Raji (cell line): ENCODE data around the gene HTATSF1.

Experiments used
- POLR2A ChIP-seq: IDR thresholded peaks from 2 replicates; pipeline ENCODE4 v1.6.1; 2011; ENCODE audit warnings: low read depth, low read length, control low read depth; ENCODE audit not compliant: insufficient read depth

Gene HTATSF1

DNA sequence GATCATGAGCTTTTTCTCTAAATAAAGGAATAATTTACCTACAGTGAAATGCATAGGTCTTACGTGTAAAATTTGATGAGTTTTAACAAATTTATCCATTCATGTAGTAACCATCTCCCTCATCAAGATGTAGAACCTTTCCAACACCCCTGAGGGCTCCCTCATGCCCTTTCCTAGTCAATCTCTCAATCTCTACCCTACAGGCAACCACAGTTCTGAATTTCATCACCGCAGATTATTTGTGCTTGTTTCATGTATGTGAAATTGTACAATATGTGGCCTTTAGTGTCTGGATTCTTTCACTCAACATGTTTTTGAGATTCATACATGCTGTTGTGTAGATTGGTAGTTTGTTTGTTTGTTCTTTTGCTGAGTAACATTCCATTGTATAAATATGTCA, 36.7 kb downstream of the HTATSF1 start:
- TF ChIP-seq POLR2A: no peak

- no peak for TF ChIP-seq POLR2A
Measured at GRCh38 chrX:136538811-136539210, 41.4 kb downstream of the HTATSF1 start.

DNA sequence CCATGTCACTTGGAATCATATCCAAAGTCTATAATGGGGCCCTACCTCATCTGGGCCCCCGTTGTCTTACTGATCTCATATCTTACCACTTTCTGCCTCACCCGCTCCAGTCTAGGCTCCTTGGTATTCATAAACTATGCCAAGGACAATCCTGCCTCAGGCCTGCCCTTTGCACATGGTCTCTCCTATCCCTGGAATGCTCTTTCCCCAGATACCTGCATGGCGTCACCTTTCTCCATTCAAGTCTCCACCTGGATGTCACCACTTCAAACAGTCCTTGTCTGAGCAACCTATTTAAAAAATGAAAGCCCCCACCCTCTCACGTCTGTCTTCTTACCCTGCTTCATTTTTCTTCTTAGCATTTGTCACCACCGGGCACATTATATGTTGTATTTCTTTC, 42.8 kb downstream of the HTATSF1 start:
- no peak for TF ChIP-seq POLR2A

DNA sequence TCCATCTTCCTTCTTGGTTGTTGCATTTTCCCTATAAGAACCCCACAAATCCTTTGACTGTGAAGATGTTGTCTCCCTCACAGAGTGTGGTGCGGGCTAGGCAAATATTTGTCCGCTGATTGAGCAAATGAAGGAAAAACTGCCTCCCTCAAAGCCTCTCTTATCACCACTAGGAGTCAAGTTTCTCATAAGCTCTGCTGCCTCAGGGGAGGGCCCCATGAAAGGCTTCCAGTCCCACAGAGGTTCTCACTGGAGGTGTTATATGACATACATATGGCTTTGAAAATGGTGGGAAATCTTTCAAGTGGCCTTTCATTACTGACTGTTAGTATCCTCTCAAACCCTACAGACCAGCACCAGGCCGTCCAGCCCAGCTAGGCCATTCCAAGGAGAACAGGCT, 43.9 kb downstream of the HTATSF1 start:
- TF ChIP-seq POLR2A: no peak

- no peak for TF ChIP-seq POLR2A
Measured at GRCh38 chrX:136542281-136542680, 44.9 kb downstream of the HTATSF1 start.

DNA sequence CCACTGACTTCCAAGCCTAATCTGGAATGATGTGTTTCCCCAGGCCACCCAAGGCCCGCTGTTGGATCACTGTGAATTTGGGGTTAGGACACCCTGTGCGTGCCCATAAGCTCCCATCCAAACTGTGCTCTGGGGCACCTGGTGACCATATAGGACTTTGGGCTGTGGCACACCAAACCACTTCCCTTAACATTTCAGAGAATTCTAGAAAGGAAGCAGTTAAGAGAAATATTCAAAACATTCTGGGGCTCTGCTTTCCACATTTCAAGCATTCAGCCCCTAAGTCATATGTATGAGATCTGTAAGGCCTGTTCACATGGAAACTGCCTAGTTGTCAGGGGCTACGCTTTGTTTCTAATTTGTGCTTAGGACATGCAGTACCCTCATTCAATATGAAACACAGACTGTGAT, 49.0 kb downstream of the HTATSF1 start:
- TF ChIP-seq POLR2A: no peak

GRCh38 chrX:136549226-136549625, 51.8 kb downstream of the HTATSF1 start:
- TF ChIP-seq POLR2A: no peak

DNA sequence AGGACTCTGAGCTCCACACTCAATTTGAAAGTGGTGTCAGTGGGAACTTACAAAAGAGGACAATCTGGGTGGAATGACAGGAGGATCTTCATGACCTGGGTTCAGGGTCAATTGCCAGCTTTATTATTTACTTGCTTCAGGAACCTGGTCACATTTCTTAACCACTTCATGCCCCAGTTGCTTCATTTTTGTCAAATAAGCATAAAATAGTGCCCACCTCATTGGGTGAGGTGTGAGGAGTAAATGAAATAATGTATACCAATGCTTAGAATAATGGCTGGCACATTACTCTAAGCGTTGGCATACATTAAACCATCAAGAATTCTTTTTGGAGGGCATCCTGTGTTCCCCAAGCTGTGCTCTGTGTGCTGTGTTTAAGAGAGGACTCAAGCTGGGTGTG, 54.0 kb downstream of the HTATSF1 start:
- TF ChIP-seq POLR2A: no peak

GRCh38 chrX:136555694-136556093, 58.3 kb downstream of the HTATSF1 start:
- TF ChIP-seq POLR2A: no peak
